GM12878 (cell line): Measurements from ENCODE around the gene ATP13A4. TPM values are rescaled to one million over a fixed set of nuclear protein-coding genes. Genes with fewer than 3 reads are reported as not detected.

ENCODE experiments used
- ATAC-seq: fragments of 200-7000 bp; cut with Tn5 transposase; 3 replicates; pipeline ENCODE4 v1.9.1; 2020; ENCODE audit warnings: mild to moderate bottlenecking, moderate library complexity
- BruUV-seq: library from RNA; stranded (reverse); fragments of 400-500 nt; replicated peaks from 2 replicates; lab custom pipeline; 2021; lab: Mats Ljungman, UMichigan
- CTCF ChIA-PET: fragments of 300-600 bp; sonication (Branson Sonifier 250); formaldehyde crosslinking; extraction: SDS; loops from one replicate; lab custom pipeline; 2021; ENCODE audit warnings: inconsistent platforms; lab: Yijun Ruan, JAX
- POLR2A ChIA-PET: fragments of 350-600 bp; formaldehyde crosslinking; extraction: SDS; loops from one replicate; lab custom pipeline; 2021; ENCODE audit warnings: inconsistent platforms; lab: Charles Lee
- RAD21 ChIA-PET: fragments of 300-600 bp; sonication (Branson Sonifier 250); formaldehyde crosslinking; loops from one replicate; lab custom pipeline; 2023; ENCODE audit warnings: antibody characterized with exemption; ENCODE audit not compliant: unreplicated experiment; lab: Charles Lee
- SMC1A ChIA-PET: fragments of 300-600 bp; sonication (Branson Sonifier 250); formaldehyde crosslinking; loops from one replicate; lab custom pipeline; 2023; ENCODE audit not compliant: unreplicated experiment, uncharacterized antibody; lab: Charles Lee
- DNase-seq: peaks from one replicate; pipeline ENCODE4 v3.0.0-alpha.2; 2011; ENCODE audit warnings: low read depth, low spot score
- FAIRE-seq: peaks from 3 replicates; lab custom pipeline; 2011; peaks lifted over from hg19 to GRCh38; lab: Jason Lieb, UNC
- H2AFZ ChIP-seq: 2 replicates; pipeline ENCODE4 v1.6.0; 2011; ENCODE audit warnings: low read depth, low read length, control low read depth; ENCODE audit not compliant: control insufficient read depth
- H3K27ac ChIP-seq: 2 replicates; pipeline ENCODE4 v1.5.1; 2011; ENCODE audit warnings: control low read depth; ENCODE audit not compliant: control insufficient read depth, insufficient read depth
- H3K27me3 ChIP-seq, 2 experiments: replicated peaks in 1 of 2; 2 replicates each; pipeline versions ENCODE4 v1.6.0 to v1.6.1; 2011; ENCODE audit warnings: low read length in 1 of 2; ENCODE audit not compliant: control insufficient read depth in 2 of 2, insufficient read depth in 2 of 2
- H3K36me3 ChIP-seq, 2 experiments: 2 replicates each; pipeline ENCODE4 v1.5.1; 2011; ENCODE audit warnings: low read length in 1 of 2; ENCODE audit not compliant: control insufficient read depth in 2 of 2, insufficient read depth in 2 of 2
- H3K4me1 ChIP-seq: 2 replicates; pipeline ENCODE4 v1.6.1; 2011; ENCODE audit warnings: mild to moderate bottlenecking, low read length, moderate library complexity, mixed read lengths; ENCODE audit not compliant: control insufficient read depth, insufficient read depth
- H3K4me2 ChIP-seq: 2 replicates; pipeline ENCODE4 v1.6.0; 2011; ENCODE audit warnings: control low read depth; ENCODE audit not compliant: control insufficient read depth, insufficient read depth
- H3K4me3 ChIP-seq: fragments of 200-600 bp; sonication (generic); 2 replicates; pipeline ENCODE4 v1.5.1; 2016
- H3K79me2 ChIP-seq: 2 replicates; pipeline ENCODE4 v1.6.0; 2011; ENCODE audit warnings: low read length; ENCODE audit not compliant: control insufficient read depth, insufficient read depth
- H3K9ac ChIP-seq: 2 replicates; pipeline ENCODE4 v1.8.0; 2011; ENCODE audit warnings: low read length, control low read depth, mixed read lengths; ENCODE audit not compliant: control insufficient read depth, insufficient read depth
- H3K9me3 ChIP-seq: replicated peaks from 3 replicates; pipeline ENCODE4 v1.5.1; 2011; ENCODE audit warnings: mild to moderate bottlenecking, low read length; ENCODE audit not compliant: control insufficient read depth, insufficient read depth
- H4K20me1 ChIP-seq: 2 replicates; pipeline ENCODE4 v1.6.0; 2011; ENCODE audit not compliant: control insufficient read depth, insufficient read depth
- ATF7 ChIP-seq: fragments of 450-650 bp; IDR thresholded peaks from 2 replicates; pipeline ENCODE4 v1.6.1; 2016; ENCODE audit warnings: low read depth, mild to moderate bottlenecking
- BHLHE40 ChIP-seq, 2 experiments: fragments of 450-650 bp in 1 of 2; IDR thresholded peaks; 2 replicates each; pipeline ENCODE4 v1.6.1; 2011 to 2017; ENCODE audit warnings: low read depth in 2 of 2, borderline replicate concordance in 1 of 2, improper control_type of control experiment in 1 of 2, low read length in 1 of 2, mild to moderate bottlenecking in 1 of 2
- CEBPB ChIP-seq, 2 experiments: fragments of 150-350 bp in 1 of 2; IDR thresholded peaks; 2 replicates each; pipeline ENCODE4 v1.6.1; 2012 to 2014; ENCODE audit warnings: low read depth in 2 of 2, low read length in 2 of 2, borderline replicate concordance in 1 of 2, inconsistent platforms in 1 of 2
- CREM ChIP-seq: IDR thresholded peaks from 2 replicates; pipeline ENCODE4 v1.6.1; 2014; ENCODE audit warnings: antibody characterized with exemption, low read depth
- EED ChIP-seq: sonication (generic); IDR thresholded peaks from 2 replicates; pipeline ENCODE4 v1.6.1; 2016; ENCODE audit warnings: antibody characterized with exemption, low read depth
- FOXM1 ChIP-seq: IDR thresholded peaks from 2 replicates; pipeline ENCODE4 v1.6.1; 2012; ENCODE audit warnings: low read depth, mild to moderate bottlenecking, inconsistent platforms, low read length, moderate library complexity
- MTA2 ChIP-seq: fragments of 450-650 bp; IDR thresholded peaks from 2 replicates; pipeline ENCODE4 v1.6.1; 2016; ENCODE audit warnings: low read depth, mild to moderate bottlenecking, moderate library complexity
- NFYB ChIP-seq: IDR thresholded peaks from 2 replicates; pipeline ENCODE4 v1.6.1; 2011; ENCODE audit warnings: low read depth, mild to moderate bottlenecking, low read length, improper control_type of control experiment, moderate library complexity; ENCODE audit not compliant: insufficient read depth
- NRF1 ChIP-seq: conservative IDR thresholded peaks from 2 replicates; pipeline ENCODE4 v1.6.1; 2011; ENCODE audit warnings: mild to moderate bottlenecking, low read depth, low read length, improper control_type of control experiment
- POLR2AphosphoS2 ChIP-seq: IDR thresholded peaks from 2 replicates; pipeline ENCODE4 v1.6.1; 2011; ENCODE audit warnings: low read depth, mild to moderate bottlenecking, low read length, improper control_type of control experiment, moderate library complexity
- RELB ChIP-seq: fragments of 450-650 bp; IDR thresholded peaks from 2 replicates; pipeline ENCODE4 v1.6.1; 2017; ENCODE audit warnings: low read depth, mild to moderate bottlenecking, moderate library complexity
- ZNF592 ChIP-seq: fragments of 450-650 bp; IDR thresholded peaks from 2 replicates; pipeline ENCODE4 v1.6.1; 2017; ENCODE audit warnings: mild to moderate bottlenecking, moderate library complexity
- WGBS: methylation state at CpG from one replicate; pipeline ENCODE4 v1.1.6; 2016; ENCODE audit warnings: low lambda C conversion rate; ENCODE audit not compliant: insufficient replicate concordance, insufficient coverage; ENCODE audit errors: missing lambda C conversion rate; 5-methylcytosine and 5-hydroxymethylcytosine counted together
- in situ Hi-C: fragments of 300-500 bp; cut with MboI; formaldehyde crosslinking; loops from 9 replicates; pipeline ENCODE4 v1.14.3; 2018; ENCODE audit warnings: mixed read lengths
- intact Hi-C: fragments of 100-400 bp; cut with micrococcal nuclease; formaldehyde crosslinking; loops from one replicate; pipeline ENCODE4 v1.14.2; 2022; ENCODE audit not compliant: unreplicated experiment
- polyA plus RNA-seq, 11 experiments: library from polyadenylated mRNA; depleted of rRNA in 4 of 11; unstranded in 6 of 11; stranded (reverse) in 5 of 11; fragments of >200 nt; fragmentation: Nextera tagmentation in 4 of 11; fragmentation: Illumina TruSeq in 1 of 11; extraction: Ambion mirVana in 4 of 11; extraction: Trizol in 1 of 11; gene quantifications; 1 replicate in 1 of 11; 2 replicates in 10 of 11; pipeline versions ENCODE4 v1.2.1 to v1.2.3, GENCODE V29; 2011 to 2016; ENCODE audit warnings: inconsistent platforms in 2 of 11, missing spikeins in 2 of 11, low read depth in 1 of 11
- total RNA-seq, 4 experiments: library from RNA; depleted of rRNA in 3 of 4; stranded (reverse); fragments of >200 nt in 3 of 4; fragmentation: Illumina TruSeq in 1 of 4; extraction: Trizol in 1 of 4; gene quantifications; 2 replicates each; pipeline versions ENCODE4 v1.2.1 to v1.2.3, GENCODE V29; 2013 to 2021
- TF ChIP-seq, protein P1 (sequence below): fragments of 450-650 bp; IDR thresholded peaks from 2 replicates; pipeline ENCODE4 v1.6.1; 2018; ENCODE audit warnings: borderline replicate concordance, mild to moderate bottlenecking; ENCODE audit not compliant: partially characterized antibody
- TF ChIP-seq, protein P2 (sequence below): IDR thresholded peaks from 2 replicates; pipeline ENCODE4 v1.6.1; 2012; ENCODE audit warnings: low read depth, low read length, improper control_type of control experiment

The ATP13A4 gene
- total and polyA plus RNA-seq, 10 of the 15 experiments (the other 5 are each of a cell fraction or from before 2014, with no cell fraction given), result 0.29 to 1.7 (median 1.0) TPM; not detected in 1

- 32% methylated on average over 3 of the region's 3 CpGs for WGBS
- H3K27ac ChIP-seq, result no peak overlapping the region
- POLR2A ChIA-PET, result no interaction called here
- no peak overlapping the region for H2AFZ ChIP-seq
- no TSS peak for BruUV-seq
- RAD21 ChIA-PET, result no interaction called here
- no peak for ATAC-seq
- intact Hi-C loops, result no loop called here
- H3K4me3 ChIP-seq, result no peak overlapping the region
- DNase-seq, result no peak
- H3K9ac ChIP-seq, result no peak overlapping the region
- SMC1A ChIA-PET, result interaction anchor here (1.6 to 1.8 kb wide), 2 partner anchors 9 to 20 kb away, joined by 4 to 6 read pairs; no protein-coding TSS in a partner anchor
- H3K9me3 ChIP-seq, result no peaks in the 10 kb centered on the region
- no peak for FAIRE-seq
- no peaks in the 10 kb centered on the region for H3K4me1 ChIP-seq
- H3K4me2 ChIP-seq, result no peak overlapping the region
- no peaks in the 10 kb centered on the region for H3K27me3 ChIP-seq
- no peaks in the 10 kb centered on the region for H4K20me1 ChIP-seq
- in situ Hi-C loops, result no loop called here
- CTCF ChIA-PET, result interaction anchor here (0.6 to 0.9 kb wide), 2 partner anchors 64 to 607 kb away, joined by 3 read pairs; no protein-coding TSS in a partner anchor
- no peaks in the 10 kb centered on the region for H3K79me2 ChIP-seq
- H3K36me3 ChIP-seq, result no peaks in the 10 kb centered on the region
- TF ChIP-seq NRF1, result no peak
- TF ChIP-seq CREM, result no peak
- TF ChIP-seq POLR2AphosphoS2, result no peak
- no peak for TF ChIP-seq EED
- no peak for TF ChIP-seq RELB
- no peak for TF ChIP-seq ZNF592
- no peak for TF ChIP-seq MTA2
- TF ChIP-seq FOXM1, result no peak
- TF ChIP-seq NFYB, result no peak
- TF ChIP-seq, protein P1, sequence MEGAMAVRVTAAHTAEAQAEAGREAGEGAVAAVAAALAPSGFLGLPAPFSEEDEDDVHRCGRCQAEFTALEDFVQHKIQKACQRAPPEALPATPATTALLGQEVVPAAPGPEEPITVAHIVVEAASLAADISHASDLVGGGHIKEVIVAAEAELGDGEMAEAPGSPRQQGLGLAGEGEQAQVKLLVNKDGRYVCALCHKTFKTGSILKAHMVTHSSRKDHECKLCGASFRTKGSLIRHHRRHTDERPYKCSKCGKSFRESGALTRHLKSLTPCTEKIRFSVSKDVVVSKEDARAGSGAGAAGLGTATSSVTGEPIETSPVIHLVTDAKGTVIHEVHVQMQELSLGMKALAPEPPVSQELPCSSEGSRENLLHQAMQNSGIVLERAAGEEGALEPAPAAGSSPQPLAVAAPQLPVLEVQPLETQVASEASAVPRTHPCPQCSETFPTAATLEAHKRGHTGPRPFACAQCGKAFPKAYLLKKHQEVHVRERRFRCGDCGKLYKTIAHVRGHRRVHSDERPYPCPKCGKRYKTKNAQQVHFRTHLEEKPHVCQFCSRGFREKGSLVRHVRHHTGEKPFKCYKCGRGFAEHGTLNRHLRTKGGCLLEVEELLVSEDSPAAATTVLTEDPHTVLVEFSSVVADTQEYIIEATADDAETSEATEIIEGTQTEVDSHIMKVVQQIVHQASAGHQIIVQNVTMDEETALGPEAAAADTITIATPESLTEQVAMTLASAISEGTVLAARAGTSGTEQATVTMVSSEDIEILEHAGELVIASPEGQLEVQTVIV, result no peak
- no peak for TF ChIP-seq BHLHE40 (IDR thresholded peaks at IDR 0.05; ENCODE audit: borderline replicate concordance in 1 of 2, low read depth in 2 of 2, low read length in 1 of 2)
- TF ChIP-seq, protein P2, sequence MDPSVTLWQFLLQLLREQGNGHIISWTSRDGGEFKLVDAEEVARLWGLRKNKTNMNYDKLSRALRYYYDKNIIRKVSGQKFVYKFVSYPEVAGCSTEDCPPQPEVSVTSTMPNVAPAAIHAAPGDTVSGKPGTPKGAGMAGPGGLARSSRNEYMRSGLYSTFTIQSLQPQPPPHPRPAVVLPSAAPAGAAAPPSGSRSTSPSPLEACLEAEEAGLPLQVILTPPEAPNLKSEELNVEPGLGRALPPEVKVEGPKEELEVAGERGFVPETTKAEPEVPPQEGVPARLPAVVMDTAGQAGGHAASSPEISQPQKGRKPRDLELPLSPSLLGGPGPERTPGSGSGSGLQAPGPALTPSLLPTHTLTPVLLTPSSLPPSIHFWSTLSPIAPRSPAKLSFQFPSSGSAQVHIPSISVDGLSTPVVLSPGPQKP, result no peak
- TF ChIP-seq CEBPB (IDR thresholded peaks at IDR 0.05; ENCODE audit: borderline replicate concordance in 1 of 2, low read depth in 2 of 2, low read length in 2 of 2), result no peak
- no peak for TF ChIP-seq ATF7
Observed at GRCh38 chr3:193499136-193499770, 55.4 kb downstream of the ATP13A4 start.
